H9 (cell line): ENCODE measurements around the gene STKLD1. TPM values are rescaled to one million over a fixed set of nuclear protein-coding genes. Genes with fewer than 3 reads are reported as not detected.

Experiments used
- DNase-seq: peaks from one replicate; pipeline ENCODE4 v3.0.0-alpha.2; 2017
- H2AFZ ChIP-seq: one replicate; pipeline ENCODE4 v1.6.1; 2013; ENCODE audit warnings: mild to moderate bottlenecking, low read length, control low read depth, moderate library complexity
- H2AK5ac ChIP-seq: 2 replicates; pipeline ENCODE4 v1.6.1; 2013; ENCODE audit warnings: low read length, control low read depth, mixed read lengths; ENCODE audit not compliant: insufficient read length
- H2BK120ac ChIP-seq: one replicate; pipeline ENCODE4 v1.6.1; 2013; ENCODE audit warnings: low read depth, mild to moderate bottlenecking, low read length, control low read depth, inconsistent platforms; ENCODE audit not compliant: poor library complexity, severe bottlenecking
- H2BK12ac ChIP-seq: 2 replicates; pipeline ENCODE4 v1.6.1; 2013; ENCODE audit warnings: low read length, control low read depth, mixed read lengths, low read depth; ENCODE audit not compliant: insufficient read length
- H2BK15ac ChIP-seq: 2 replicates; pipeline ENCODE4 v1.6.1; 2013; ENCODE audit warnings: low read depth, low read length, control low read depth
- H2BK20ac ChIP-seq: one replicate; pipeline ENCODE4 v1.6.1; 2013; ENCODE audit warnings: low read depth, mild to moderate bottlenecking, low read length, control low read depth, inconsistent platforms; ENCODE audit not compliant: poor library complexity, severe bottlenecking
- H2BK5ac ChIP-seq: 2 replicates; pipeline ENCODE4 v1.6.1; 2013; ENCODE audit warnings: low read length, control low read depth, mixed read lengths; ENCODE audit not compliant: insufficient read length
- H3K14ac ChIP-seq: 2 replicates; pipeline ENCODE4 v1.6.1; 2013; ENCODE audit warnings: low read length, control low read depth; ENCODE audit not compliant: insufficient read depth
- H3K18ac ChIP-seq: 2 replicates; pipeline ENCODE4 v1.6.1; 2013; ENCODE audit warnings: low read depth, mild to moderate bottlenecking, mixed read lengths, low read length, control low read depth; ENCODE audit not compliant: insufficient read length
- H3K23ac ChIP-seq: 2 replicates; pipeline ENCODE4 v1.6.1; 2013; ENCODE audit warnings: low read length, control low read depth, mixed read lengths, low read depth; ENCODE audit not compliant: insufficient read length
- H3K23me2 ChIP-seq: 2 replicates; pipeline ENCODE4 v1.6.1; 2013; ENCODE audit warnings: low read depth, mild to moderate bottlenecking, mixed read lengths, low read length, control low read depth; ENCODE audit not compliant: insufficient read length, poor library complexity, severe bottlenecking
- H3K27ac ChIP-seq: 2 replicates; pipeline ENCODE4 v1.5.1; 2013; ENCODE audit warnings: low read length, control low read depth, mixed read lengths, low read depth; ENCODE audit not compliant: insufficient read length
- H3K27me3 ChIP-seq: 2 replicates; pipeline ENCODE4 v1.6.1; 2013; ENCODE audit warnings: low read length, control low read depth, inconsistent platforms; ENCODE audit not compliant: insufficient read depth
- H3K4ac ChIP-seq: 2 replicates; pipeline ENCODE4 v1.6.1; 2013; ENCODE audit warnings: low read depth, mild to moderate bottlenecking, control low read depth, inconsistent platforms, low read length, moderate library complexity
- H3K4me1 ChIP-seq: 2 replicates; pipeline ENCODE4 v1.6.1; 2013; ENCODE audit warnings: low read length, control low read depth, inconsistent platforms; ENCODE audit not compliant: insufficient read depth
- H3K4me2 ChIP-seq: 2 replicates; pipeline ENCODE4 v1.6.1; 2013; ENCODE audit warnings: low read length, control low read depth, mixed read lengths; ENCODE audit not compliant: insufficient read length, insufficient read depth
- H3K56ac ChIP-seq: 2 replicates; pipeline ENCODE4 v1.6.1; 2013; ENCODE audit warnings: low read depth, mild to moderate bottlenecking, mixed read lengths, low read length, control low read depth; ENCODE audit not compliant: insufficient read length
- H3K79me1 ChIP-seq: 2 replicates; pipeline ENCODE4 v1.6.1; 2013; ENCODE audit warnings: low read depth, mild to moderate bottlenecking, moderate library complexity, low read length, control low read depth, inconsistent platforms; ENCODE audit not compliant: insufficient read depth, poor library complexity, severe bottlenecking
- H3K79me2 ChIP-seq: 2 replicates; pipeline ENCODE4 v1.6.1; 2013; ENCODE audit warnings: low read length, control low read depth, inconsistent platforms; ENCODE audit not compliant: insufficient read depth
- H3K9ac ChIP-seq: 2 replicates; pipeline ENCODE4 v1.6.1; 2013; ENCODE audit warnings: low read length, control low read depth, mixed read lengths; ENCODE audit not compliant: insufficient read length; ENCODE audit errors: extremely low read depth
- H3K9me3 ChIP-seq: one replicate; pipeline ENCODE4 v1.6.1; 2013; ENCODE audit warnings: low read depth, low read length, inconsistent platforms; ENCODE audit not compliant: control insufficient read depth
- H3T11ph ChIP-seq: one replicate; pipeline ENCODE4 v1.6.1; 2013; ENCODE audit warnings: mild to moderate bottlenecking, low read length, control low read depth, inconsistent platforms
- H4K20me1 ChIP-seq: one replicate; pipeline ENCODE4 v1.6.1; 2013; ENCODE audit not compliant: control insufficient read depth, insufficient read length, insufficient read depth
- H4K5ac ChIP-seq: 2 replicates; pipeline ENCODE4 v1.6.1; 2013; ENCODE audit warnings: low read depth, mild to moderate bottlenecking, mixed read lengths, low read length, control low read depth; ENCODE audit not compliant: insufficient read length
- H4K8ac ChIP-seq: replicated peaks from 2 replicates; pipeline ENCODE4 v1.6.1; 2013; ENCODE audit warnings: low read length, control low read depth, mixed read lengths, low read depth; ENCODE audit not compliant: insufficient read length
- H4K91ac ChIP-seq: 2 replicates; pipeline ENCODE4 v1.6.1; 2013; ENCODE audit warnings: low read depth, mild to moderate bottlenecking, moderate library complexity, mixed read lengths, low read length, control low read depth; ENCODE audit not compliant: insufficient read length
- H3K27ac Mint-ChIP-seq, 3 experiments: 2 replicates in 2 of 3; 3 replicates in 1 of 3; pipeline ENCODE4 v1.8.0; 2020 to 2021; ENCODE audit warnings: mixed read lengths in 3 of 3, mild to moderate bottlenecking in 1 of 3, moderate library complexity in 1 of 3
- H3K27me3 Mint-ChIP-seq: 2 replicates; pipeline ENCODE4 v1.8.0; 2021; ENCODE audit warnings: low read depth, mild to moderate bottlenecking, moderate library complexity, mixed read lengths
- H3K36me3 Mint-ChIP-seq, 3 experiments: 2 replicates in 2 of 3; 3 replicates in 1 of 3; pipeline ENCODE4 v1.8.0; 2020 to 2021; ENCODE audit warnings: low read depth in 3 of 3, mixed read lengths in 3 of 3; ENCODE audit not compliant: insufficient read depth in 1 of 3
- H3K4me1 Mint-ChIP-seq, 2 experiments: 2 replicates each; pipeline ENCODE4 v1.8.0; 2020; ENCODE audit warnings: mixed read lengths in 2 of 2
- H3K4me3 Mint-ChIP-seq, 2 experiments: 2 replicates in 1 of 2; 3 replicates in 1 of 2; pipeline ENCODE4 v1.8.0; 2020 to 2021; ENCODE audit warnings: mild to moderate bottlenecking in 2 of 2, mixed read lengths in 2 of 2, moderate library complexity in 1 of 2
- H3K9me3 Mint-ChIP-seq, 2 experiments: 2 replicates in 1 of 2; 3 replicates in 1 of 2; pipeline ENCODE4 v1.8.0; 2020; ENCODE audit warnings: mild to moderate bottlenecking in 2 of 2, mixed read lengths in 2 of 2, moderate library complexity in 1 of 2
- WGBS: extraction: QIAGEN DNeasy Blood & Tissue Kit; methylation state at CpG from one replicate; pipeline ENCODE4 v1.1.7; 2013; ENCODE audit warnings: missing lambda C conversion rate, low lambda C conversion rate, mixed read lengths; ENCODE audit not compliant: insufficient read length; ENCODE audit errors: extremely low coverage; 5-methylcytosine and 5-hydroxymethylcytosine counted together
- total RNA-seq: library from RNA; stranded (reverse); gene quantifications from 2 replicates; pipeline ENCODE4 v1.2.1, GENCODE V29; 2021
- TF ChIP-seq, protein P1 (sequence below): fragments of 200-600 bp; sonication (generic); conservative IDR thresholded peaks from 3 replicates; pipeline ENCODE4 v1.8.0; 2021; ENCODE audit warnings: antibody characterized with exemption, mild to moderate bottlenecking

Gene STKLD1
- total RNA-seq, 1 experiment from 2014 or later = 0.57 TPM

DNA sequence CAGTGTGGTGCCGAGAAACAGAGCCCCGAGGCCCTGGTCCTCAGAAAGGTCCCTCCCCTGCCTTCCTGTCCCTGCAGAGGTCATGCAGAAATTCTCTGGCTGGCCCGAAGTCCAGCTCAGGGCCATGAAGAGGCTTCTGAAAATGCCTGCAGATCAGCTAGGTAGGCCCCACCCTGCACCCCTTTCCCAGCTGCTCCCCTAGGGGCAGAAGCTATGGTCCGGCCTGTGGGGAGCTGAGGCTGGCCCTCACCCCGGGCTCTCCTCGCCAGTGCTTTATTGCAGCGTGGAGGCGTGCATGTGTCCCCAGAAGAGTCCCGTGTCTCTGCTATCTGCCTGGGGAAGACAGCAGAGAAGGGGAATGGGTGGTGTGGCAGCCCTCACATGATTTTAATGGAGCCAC is 21.7 kb downstream of the STKLD1 start:
- Histone ChIP-seq H2BK15ac (no peak overlapping the region), H3T11ph (no peak overlapping the region), H4K91ac (no peak overlapping the region), H4K5ac (no peak overlapping the region), H3K56ac (no peak overlapping the region), H2AK5ac (no peak overlapping the region), H3K23ac (no peak overlapping the region), H3K9me3 (no peaks in the 10 kb centered on the region), H3K18ac (no peak overlapping the region), H2BK5ac (no peak overlapping the region), H2BK20ac (no peak overlapping the region), H3K79me2 (no peaks in the 10 kb centered on the region), H3K9ac (no peak overlapping the region), H3K14ac (no peak overlapping the region), H3K4me2 (no peak overlapping the region), H3K4ac (no peak overlapping the region), H2BK12ac (no peak overlapping the region), H3K79me1 (no peaks in the 10 kb centered on the region), H3K27me3 (no peaks in the 10 kb centered on the region), H3K23me2 (no peaks in the 10 kb centered on the region), H4K8ac (no peak overlapping the region), H3K4me1 (no peaks in the 10 kb centered on the region), H4K20me1 (no peaks in the 10 kb centered on the region), H2BK120ac (no peak overlapping the region), H3K27ac (no peak overlapping the region), H2AFZ (no peak overlapping the region)
- no CpG with 5 or more reads among the region's 9 CpGs for WGBS
- H3K4me3 Mint-ChIP-seq = no peak overlapping the region
- H3K27ac Mint-ChIP-seq = no peak overlapping the region
- H3K36me3 Mint-ChIP-seq = no peaks in the 10 kb centered on the region; a peak in 1 of 7 replicates
- no peak for DNase-seq
- TF ChIP-seq, protein P1, sequence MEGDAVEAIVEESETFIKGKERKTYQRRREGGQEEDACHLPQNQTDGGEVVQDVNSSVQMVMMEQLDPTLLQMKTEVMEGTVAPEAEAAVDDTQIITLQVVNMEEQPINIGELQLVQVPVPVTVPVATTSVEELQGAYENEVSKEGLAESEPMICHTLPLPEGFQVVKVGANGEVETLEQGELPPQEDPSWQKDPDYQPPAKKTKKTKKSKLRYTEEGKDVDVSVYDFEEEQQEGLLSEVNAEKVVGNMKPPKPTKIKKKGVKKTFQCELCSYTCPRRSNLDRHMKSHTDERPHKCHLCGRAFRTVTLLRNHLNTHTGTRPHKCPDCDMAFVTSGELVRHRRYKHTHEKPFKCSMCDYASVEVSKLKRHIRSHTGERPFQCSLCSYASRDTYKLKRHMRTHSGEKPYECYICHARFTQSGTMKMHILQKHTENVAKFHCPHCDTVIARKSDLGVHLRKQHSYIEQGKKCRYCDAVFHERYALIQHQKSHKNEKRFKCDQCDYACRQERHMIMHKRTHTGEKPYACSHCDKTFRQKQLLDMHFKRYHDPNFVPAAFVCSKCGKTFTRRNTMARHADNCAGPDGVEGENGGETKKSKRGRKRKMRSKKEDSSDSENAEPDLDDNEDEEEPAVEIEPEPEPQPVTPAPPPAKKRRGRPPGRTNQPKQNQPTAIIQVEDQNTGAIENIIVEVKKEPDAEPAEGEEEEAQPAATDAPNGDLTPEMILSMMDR = no peak
- H3K4me1 Mint-ChIP-seq = peaks cover 0 to 3% of the 10 kb centered on the region in 2 experiments; a peak in 1 of 4 replicates
- H3K27me3 Mint-ChIP-seq = peaks cover 24% of the 10 kb centered on the region
- no peaks in the 10 kb centered on the region for H3K9me3 Mint-ChIP-seq
